ENCODE data around the gene CAPN12.

CAPN12 gene

GRCh38 chr19:38737921-38738737 is 6.1 kb downstream of the CAPN12 start:
- DNase-seq (ENCODE audit: low spot score): no peak

DNA sequence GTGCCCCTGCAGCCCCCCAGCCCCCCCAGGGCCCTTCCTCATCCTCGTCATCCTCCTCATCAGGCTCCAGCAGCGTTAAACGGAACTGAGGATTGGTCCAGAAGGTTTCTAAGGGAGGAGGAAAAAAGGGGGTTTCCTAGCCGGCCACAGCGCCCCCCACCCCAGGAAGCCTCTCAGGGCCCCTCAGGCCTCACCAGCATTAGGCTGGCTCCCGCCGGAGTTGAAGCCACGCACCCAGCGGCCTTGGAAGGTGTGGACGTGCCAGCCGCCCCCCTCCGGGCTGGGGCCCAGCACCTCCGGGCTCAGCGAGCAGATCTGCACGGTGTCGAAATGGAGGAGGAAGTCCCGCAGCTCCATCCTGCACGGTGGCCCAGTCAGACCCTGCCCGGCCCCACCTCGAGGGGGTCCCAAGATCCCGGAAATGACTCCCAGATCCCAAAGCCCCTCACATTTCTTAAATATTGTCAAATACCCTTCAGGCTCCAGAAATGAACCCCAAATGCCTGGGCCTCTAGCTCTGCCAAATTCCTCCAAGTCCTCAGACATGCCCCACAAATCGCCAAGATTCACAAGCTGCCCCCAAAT is 6.9 kb downstream of the CAPN12 start:
- no peak for DNase-seq (ENCODE audit: low spot score)

DNA sequence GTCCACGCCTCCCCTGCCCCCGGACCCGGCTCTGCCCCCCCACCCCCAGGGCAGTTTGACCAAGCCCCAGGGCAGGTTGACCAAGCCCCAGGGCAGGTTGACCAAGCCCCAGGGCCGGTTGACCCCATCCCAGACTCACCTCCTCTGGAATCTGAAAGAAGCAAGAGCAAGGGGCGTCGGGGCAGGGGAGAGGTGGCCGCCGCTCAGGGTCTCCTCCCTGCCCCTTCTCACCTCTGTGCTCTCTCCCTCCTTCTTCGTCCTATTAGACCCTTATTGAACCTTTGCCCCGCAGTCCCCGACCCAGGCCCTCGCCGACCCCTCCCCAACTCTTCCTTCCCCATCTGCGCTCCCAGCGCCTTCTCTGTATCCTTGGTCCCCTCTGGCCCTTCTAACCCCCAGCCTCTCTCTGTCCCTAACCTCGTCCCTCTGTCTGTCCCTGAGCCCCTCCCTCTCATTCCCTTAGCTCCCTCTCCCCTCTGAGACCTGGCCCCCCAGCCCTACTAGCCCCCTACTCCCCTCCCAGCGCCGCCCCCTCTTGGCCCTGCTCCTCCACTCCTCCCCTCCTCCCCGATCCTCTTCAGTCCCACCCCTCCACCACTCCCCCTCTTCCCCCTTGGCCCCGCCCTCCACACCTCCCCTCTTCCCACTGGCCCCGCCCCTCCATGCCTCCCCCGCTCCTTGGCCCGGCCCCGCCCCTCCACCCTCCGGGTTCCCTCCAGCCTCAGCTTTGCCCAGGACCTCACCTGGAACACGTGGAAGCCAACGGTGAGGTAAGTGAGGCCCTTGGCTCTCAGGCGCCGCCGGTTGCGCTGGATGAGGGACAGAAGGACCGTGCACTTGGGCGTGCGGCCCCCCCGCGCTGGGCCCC is 7.6 kb downstream of the CAPN12 start:
- DNase-seq (ENCODE audit: low spot score): peak; percentile 41

- no peak for DNase-seq (ENCODE audit: low spot score)
Observed at GRCh38 chr19:38736036-38736412, 8.2 kb downstream of the CAPN12 start.

- DNase-seq (ENCODE audit: low spot score): no peak
Observed at GRCh38 chr19:38735257-38735686, 9.0 kb downstream of the CAPN12 start.

GRCh38 chr19:38734426-38735256 is 9.6 kb downstream of the CAPN12 start:
- no peak for DNase-seq (ENCODE audit: low spot score)

- DNase-seq (ENCODE audit: low spot score): no peak
Observed at GRCh38 chr19:38734176-38734425, 10.2 kb downstream of the CAPN12 start.

DNA sequence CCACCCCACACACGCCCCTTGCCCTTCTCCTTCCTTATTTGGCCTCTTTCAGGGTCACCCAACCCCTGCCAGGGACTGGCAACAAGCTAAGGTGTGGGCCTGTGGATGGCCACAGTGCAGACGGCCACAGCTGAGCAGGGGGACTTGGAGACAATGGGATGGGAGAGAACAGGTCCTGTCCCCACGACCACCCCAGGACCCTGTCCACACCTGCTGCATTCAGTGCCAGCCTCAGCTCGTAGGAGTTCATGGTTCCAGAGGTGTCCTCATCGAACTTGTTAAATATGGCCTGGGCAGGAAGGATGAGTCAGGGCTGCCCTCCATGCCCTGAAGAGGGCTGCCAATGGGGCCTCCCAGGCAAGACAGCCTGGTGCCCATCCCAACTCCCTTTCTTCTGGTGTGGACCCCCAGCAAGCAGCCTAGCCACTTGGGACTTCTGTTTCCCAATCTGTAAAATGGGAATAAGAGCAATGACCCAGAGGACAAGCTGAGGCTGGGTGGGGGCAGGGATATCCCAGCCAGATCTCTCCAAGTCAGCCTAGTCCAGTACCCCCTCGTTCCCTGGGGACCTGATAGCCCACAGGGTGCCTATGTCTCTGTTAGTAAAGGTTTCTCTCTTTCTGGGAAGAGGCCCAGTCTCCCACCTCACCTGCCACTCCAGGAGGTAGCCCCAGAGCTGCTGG is 10.6 kb downstream of the CAPN12 start:
- DNase-seq (ENCODE audit: low spot score): no peak

DNA sequence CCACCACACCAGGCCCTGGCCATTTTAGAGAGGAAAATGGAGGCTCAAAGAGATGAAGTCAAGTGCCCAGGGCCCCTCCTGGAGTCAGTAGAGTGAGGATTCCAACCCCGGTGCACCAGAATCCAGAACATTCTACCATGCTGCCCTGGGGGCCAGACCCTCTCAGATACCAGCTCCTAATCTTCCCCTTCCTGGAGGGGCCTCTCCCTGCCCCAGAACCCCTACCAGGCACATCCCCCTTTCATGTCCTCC is 11.1 kb downstream of the CAPN12 start:
- DNase-seq (ENCODE audit: low spot score): no peak

- DNase-seq (ENCODE audit: low spot score): no peak
Observed at GRCh38 chr19:38731654-38732301, 12.5 kb downstream of the CAPN12 start.

- DNase-seq (ENCODE audit: low spot score): no peak
Observed at GRCh38 chr19:38730731-38731589, 13.3 kb downstream of the CAPN12 start.

DNA sequence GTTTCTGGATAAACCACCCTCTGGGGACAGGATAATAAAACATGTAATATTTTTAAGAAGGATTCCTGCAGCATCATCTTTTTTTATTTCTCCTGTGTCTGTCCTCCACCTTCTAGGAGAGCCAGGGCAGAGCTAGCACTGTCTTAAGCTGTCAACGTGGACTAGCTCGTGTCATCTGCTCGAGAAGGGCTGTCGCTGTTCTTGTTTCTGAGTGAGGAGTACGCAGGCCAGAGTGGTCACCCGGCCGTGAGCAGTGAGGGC is 13.9 kb downstream of the CAPN12 start:
- no peak for DNase-seq (ENCODE audit: low spot score)

DNA sequence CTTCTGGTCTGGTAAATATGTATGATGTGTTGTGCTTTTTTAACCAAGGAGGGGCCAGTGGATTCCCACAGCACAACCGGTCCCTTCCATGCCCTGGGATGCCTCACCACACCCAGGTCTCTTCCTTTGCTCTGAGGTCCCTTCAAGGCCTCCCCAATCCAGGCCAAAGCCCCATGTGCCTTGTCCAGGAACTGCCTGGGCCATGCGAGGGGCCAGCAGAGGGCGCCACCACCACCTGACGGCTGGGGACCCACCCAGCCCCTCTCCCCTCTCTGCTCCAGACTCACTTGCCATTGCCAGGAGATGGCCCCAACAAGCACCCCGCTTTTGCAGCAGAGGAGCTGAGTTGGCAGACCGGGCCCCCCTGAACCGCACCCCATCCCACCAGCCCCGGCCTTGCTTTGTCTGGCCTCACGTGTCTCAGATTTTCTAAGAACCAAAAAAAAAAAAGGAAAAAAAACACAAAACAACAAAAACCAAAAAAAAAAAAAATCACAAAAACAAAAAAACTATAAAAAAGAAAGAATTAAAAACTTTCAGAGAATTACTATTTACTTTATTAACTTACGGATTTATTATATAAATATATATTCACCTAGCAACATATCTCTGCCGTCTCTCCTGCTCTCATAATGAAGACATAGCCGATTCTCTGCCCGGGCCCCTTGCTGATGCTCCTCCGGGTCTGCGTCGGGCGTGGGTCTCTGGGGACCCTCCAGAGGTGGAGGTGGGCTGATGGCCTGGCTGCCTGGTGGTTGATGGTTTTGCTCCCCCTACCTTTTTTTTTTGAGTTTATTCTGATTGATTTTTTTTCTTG is 14.4 kb downstream of the CAPN12 start:
- peak; percentile 77 for DNase-seq (ENCODE audit: low spot score)

DNA sequence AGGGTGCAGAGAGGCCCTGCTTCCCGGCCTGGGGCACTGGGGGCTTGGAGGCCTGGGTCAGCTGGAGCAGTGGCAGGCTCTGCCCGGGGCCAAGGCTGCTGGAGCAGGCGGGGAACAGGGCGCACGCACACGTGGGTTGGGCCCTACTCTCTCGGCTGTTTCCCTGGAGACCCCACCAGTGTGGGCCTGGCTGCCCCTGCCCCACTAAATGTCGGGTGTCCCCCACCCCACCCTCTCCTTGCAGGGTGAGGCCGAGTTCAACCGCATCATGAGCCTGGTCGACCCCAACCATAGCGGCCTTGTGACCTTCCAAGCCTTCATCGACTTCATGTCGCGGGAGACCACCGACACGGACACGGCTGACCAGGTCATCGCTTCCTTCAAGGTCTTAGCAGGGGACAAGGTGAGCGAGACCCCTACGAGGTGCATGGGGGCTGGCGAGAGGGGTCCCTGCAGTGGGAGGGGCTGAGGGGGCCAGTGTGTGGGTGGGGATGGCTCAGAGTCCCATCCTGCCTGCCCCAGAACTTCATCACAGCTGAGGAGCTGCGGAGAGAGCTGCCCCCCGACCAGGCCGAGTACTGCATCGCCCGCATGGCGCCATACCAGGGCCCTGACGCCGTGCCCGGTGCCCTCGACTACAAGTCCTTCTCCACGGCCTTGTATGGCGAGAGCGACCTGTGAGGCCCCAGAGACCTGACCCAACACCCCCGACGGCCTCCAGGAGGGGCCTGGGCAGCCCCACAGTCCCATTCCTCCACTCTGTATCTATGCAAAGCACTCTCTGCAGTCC is 15.3 kb downstream of the CAPN12 start:
- no peak for DNase-seq (ENCODE audit: low spot score)

DNA sequence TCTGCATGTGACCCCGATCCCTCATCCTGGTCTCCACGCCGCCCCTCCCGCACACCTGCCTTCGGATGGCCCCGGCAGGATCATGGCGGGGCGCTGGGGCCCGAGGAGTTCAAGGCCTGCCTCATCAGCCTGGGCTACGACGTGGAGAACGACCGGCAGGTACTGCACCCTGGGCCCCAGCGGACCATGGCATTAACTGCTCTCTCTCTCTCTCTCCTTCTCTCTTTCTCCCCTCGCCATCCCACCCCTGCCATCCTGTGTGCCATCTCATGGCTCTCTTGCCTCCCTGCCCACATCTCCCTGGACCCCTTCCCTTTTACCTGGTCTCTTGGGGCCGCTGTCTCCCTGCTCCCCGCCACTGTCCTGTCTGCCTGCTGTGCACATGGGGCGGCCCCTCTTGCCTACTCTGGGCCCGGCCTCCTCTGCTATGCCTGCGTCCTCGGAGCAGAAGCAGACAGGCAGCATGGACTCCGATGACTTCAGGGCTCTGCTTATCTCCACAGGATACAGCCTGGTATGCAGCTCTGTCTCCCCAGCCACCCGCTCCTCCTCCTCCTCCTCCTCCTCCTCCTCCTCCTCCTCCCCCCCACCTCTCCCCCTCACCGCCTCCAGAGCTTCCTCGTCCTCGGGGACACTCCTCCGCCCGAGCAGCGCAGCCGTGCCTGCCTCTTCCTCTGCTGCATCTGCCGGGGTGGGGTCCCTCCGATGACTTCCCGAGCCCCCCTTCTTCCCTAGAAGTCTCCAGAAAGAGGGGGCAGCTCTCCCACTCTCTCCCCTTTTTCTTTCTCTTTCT is 16.2 kb downstream of the CAPN12 start:
- no peak for DNase-seq (ENCODE audit: low spot score)

GRCh38 chr19:38727306-38727867 is 16.9 kb downstream of the CAPN12 start:
- no peak for DNase-seq (ENCODE audit: low spot score)

DNA sequence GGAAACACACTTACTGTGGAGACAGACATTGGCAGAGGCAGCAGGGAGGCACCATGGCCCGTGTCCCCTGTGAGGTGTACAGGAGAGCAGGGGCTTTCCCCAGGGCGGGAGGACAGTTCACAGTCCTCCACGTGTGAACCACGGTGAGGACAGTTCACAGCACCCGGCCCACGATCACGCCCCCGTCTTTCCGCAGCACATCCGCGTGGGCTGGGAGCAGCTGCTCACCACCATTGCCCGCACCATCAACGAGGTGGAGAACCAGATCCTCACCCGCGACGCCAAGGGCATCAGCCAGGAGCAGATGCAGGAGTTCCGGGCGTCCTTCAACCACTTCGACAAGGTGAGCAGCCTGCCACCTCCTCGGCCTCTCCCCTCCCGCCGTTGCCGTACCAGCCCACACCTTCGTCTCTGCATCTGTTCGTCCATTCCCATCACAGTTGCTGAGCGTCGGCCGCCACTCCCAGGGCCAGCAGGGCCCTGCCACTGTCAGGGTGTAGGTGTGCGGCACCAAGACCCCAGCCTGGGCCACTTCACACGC is 17.4 kb downstream of the CAPN12 start:
- no peak for DNase-seq (ENCODE audit: low spot score)

- DNase-seq (ENCODE audit: low spot score): no peak
Observed at GRCh38 chr19:38726284-38726673, 18.0 kb downstream of the CAPN12 start.

All from hematopoietic multipotent progenitor cell treated with erythropoietin and hydrocortisone succinate and interleukin-3 and kit ligand, for 15 days (in vitro differentiated cells).